Measurements from ENCODE around the gene ORM1.
A peak's percentile ranks its signal among the peaks of the same experiment; 100 is the strongest.

The ORM1 gene

GRCh38 chr9:114288193-114289091 lies 34.5 kb upstream of the ORM1 start:
- peak; percentile 17 for DNase-seq

- no peak for DNase-seq
Observed at GRCh38 chr9:114289106-114289505, 33.8 kb upstream of the ORM1 start.

GRCh38 chr9:114289571-114290481 lies 33.1 kb upstream of the ORM1 start:
- DNase-seq, result no peak

GRCh38 chr9:114290561-114290986 lies 32.3 kb upstream of the ORM1 start:
- no peak for DNase-seq

GRCh38 chr9:114291064-114291474 lies 31.8 kb upstream of the ORM1 start:
- peak; percentile 61 for DNase-seq

- DNase-seq, result no peak
Observed at GRCh38 chr9:114291886-114292590, 30.9 kb upstream of the ORM1 start.

- no peak for DNase-seq
Observed at GRCh38 chr9:114294664-114295063, 28.2 kb upstream of the ORM1 start.

GRCh38 chr9:114296338-114296737 lies 26.6 kb upstream of the ORM1 start:
- DNase-seq, result no peak

GRCh38 chr9:114299286-114300152 lies 23.4 kb upstream of the ORM1 start:
- no peak for DNase-seq

- DNase-seq, result no peak
Observed at GRCh38 chr9:114300153-114300845, 22.6 kb upstream of the ORM1 start.

GRCh38 chr9:114300846-114301797 lies 21.8 kb upstream of the ORM1 start:
- no peak for DNase-seq

- DNase-seq, result no peak
Observed at GRCh38 chr9:114301798-114302565, 20.9 kb upstream of the ORM1 start.

- DNase-seq, result no peak
Observed at GRCh38 chr9:114302727-114303126, 20.2 kb upstream of the ORM1 start.

GRCh38 chr9:114303571-114303970 lies 19.3 kb upstream of the ORM1 start:
- no peak for DNase-seq

GRCh38 chr9:114303977-114304376 lies 18.9 kb upstream of the ORM1 start:
- no peak for DNase-seq

- no peak for DNase-seq
Observed at GRCh38 chr9:114304416-114305188, 18.3 kb upstream of the ORM1 start.

GRCh38 chr9:114307899-114308267 lies 15.0 kb upstream of the ORM1 start:
- no peak for DNase-seq

GRCh38 chr9:114308361-114308950 lies 14.4 kb upstream of the ORM1 start:
- no peak for DNase-seq
